Right lobe of liver (tissue), 6 donors: ENCODE data around the gene DENND4C. TPM values are rescaled to one million over a fixed set of nuclear protein-coding genes. Genes with fewer than 3 reads are reported as not detected.

Experiments
- ATAC-seq, 4 donors: fragments of 200-7000 bp; cut with Tn5 transposase; one replicate each; pipeline ENCODE4 v1.9.1; 2020; ENCODE audit warnings: mild to moderate bottlenecking in 4 of 4, moderate library complexity in 4 of 4
- DNase-seq, 3 donors: peaks; one replicate each; pipeline ENCODE4 v3.0.0-alpha.2; 2020
- H3K27ac ChIP-seq, 3 donors: fragments of 200-600 bp; one replicate each; pipeline ENCODE4 v1.8.0; 2022
- H3K27me3 ChIP-seq, 2 donors: fragments of 200-600 bp; one replicate each; pipeline ENCODE4 v1.8.0; 2022
- H3K36me3 ChIP-seq, 4 donors: fragments of 200-600 bp; sonication (generic) in 1 of 4; one replicate each; pipeline versions ENCODE4 v1.5.1 to v1.8.0; 2017 to 2022; ENCODE audit warnings: control low read depth in 1 of 4
- H3K4me1 ChIP-seq, 4 donors: fragments of 200-600 bp; sonication (generic) in 1 of 4; one replicate each; pipeline versions ENCODE4 v1.5.1 to v1.8.0; 2017 to 2022; ENCODE audit warnings: control low read depth in 1 of 4
- H3K4me3 ChIP-seq, 3 donors: fragments of 200-600 bp; one replicate each; pipeline ENCODE4 v1.8.0; 2022
- H3K9me3 ChIP-seq, 4 donors: fragments of 200-600 bp; sonication (generic) in 1 of 4; one replicate each; pipeline versions ENCODE4 v1.5.1 to v1.8.0; 2017 to 2022; ENCODE audit warnings: control low read depth in 1 of 4
- CTCF ChIP-seq, 4 donors: fragments of 200-600 bp in 3 of 4; fragments of 450-650 bp in 1 of 4; IDR thresholded peaks; one replicate each; pipeline versions ENCODE4 v1.5.1 to v1.8.0; 2016 to 2022; ENCODE audit warnings: antibody characterized with exemption in 4 of 4, mild to moderate bottlenecking in 2 of 4
- POLR2A ChIP-seq: fragments of 450-650 bp; IDR thresholded peaks from one replicate; pipeline ENCODE4 v1.6.1; 2017; ENCODE audit warnings: antibody characterized with exemption, mild to moderate bottlenecking
- WGBS: methylation state at CpG from one replicate; pipeline ENCODE4 v1.1.6; 2018; ENCODE audit warnings: low coverage, low lambda C conversion rate; ENCODE audit not compliant: insufficient coverage; ENCODE audit errors: missing lambda C conversion rate; 5-methylcytosine and 5-hydroxymethylcytosine counted together
- intact Hi-C, 2 donors: fragments of 100-400 bp; cut with DNase I; formaldehyde crosslinking; loops; one replicate each; pipeline versions ENCODE4 v1.11.2 to v1.14.1; 2022
- total RNA-seq, 6 experiments: library from RNA; depleted of rRNA in 2 of 6; stranded (reverse); fragments of >200 nt in 2 of 6; fragmentation: NEBNext Ultra II Directional in 3 of 6; extraction: Animal tissue kit (Norgen Biotek cat#: 25700) in 3 of 6; gene quantifications; one replicate each; pipeline versions ENCODE4 v1.1.0 to v1.2.4, GENCODE V29; 2016 to 2023
- donor health status: DM: no; HTN: yes; CAD: no.
- donor health status: DM: no; HTN: no; CAD: no.
- donor health status: DM: no; HTN: no; CAD: no.
- donor health status: DM: no; HTN: yes; CAD: no.
- donor health status: DM: no; HTN: yes; CAD: no.

The DENND4C gene
- total RNA-seq, 6 experiments from 2014 or later: 18.3 to 35.1 (median 21.9) TPM

- TF ChIP-seq POLR2A: no peak
- TF ChIP-seq CTCF (IDR thresholded peaks at IDR 0.05): no peak
- H3K4me1 ChIP-seq: no peaks in the 10 kb centered on the region
- no peak overlapping the region for H3K4me3 ChIP-seq
- 90% methylated on average over 1 of the region's 1 CpG for WGBS
- no peak for DNase-seq
- no peaks in the 10 kb centered on the region for H3K36me3 ChIP-seq
- no peak for ATAC-seq
- peaks cover 0 to 8% (median 0%) of the 10 kb centered on the region in 4 donors for H3K9me3 ChIP-seq
- intact Hi-C loops: no loop called here
- H3K27ac ChIP-seq: no peak overlapping the region
- no peaks in the 10 kb centered on the region for H3K27me3 ChIP-seq
These were observed 39.1 kb downstream of the DENND4C start for GRCh38 chr9:19269582-19269981.

- 100% methylated on average over 1 of the region's 1 CpG for WGBS
- DNase-seq: no peak
- peaks cover 0 to 8% (median 0%) of the 10 kb centered on the region in 4 donors for H3K9me3 ChIP-seq
- no peak overlapping the region for H3K27ac ChIP-seq
- no peak for ATAC-seq
- intact Hi-C loops: no loop called here
- no peaks in the 10 kb centered on the region for H3K27me3 ChIP-seq
- H3K4me3 ChIP-seq: no peak overlapping the region
- H3K36me3 ChIP-seq: no peaks in the 10 kb centered on the region
- H3K4me1 ChIP-seq: no peaks in the 10 kb centered on the region
- TF ChIP-seq CTCF (IDR thresholded peaks at IDR 0.05) (no peak), POLR2A (no peak)
These were observed 40.0 kb downstream of the DENND4C start for GRCh38 chr9:19270421-19270949.

GRCh38 chr9:19271081-19271480, 40.6 kb downstream of the DENND4C start:
- no peaks in the 10 kb centered on the region for H3K36me3 ChIP-seq
- no peaks in the 10 kb centered on the region for H3K4me1 ChIP-seq
- no peak overlapping the region for H3K4me3 ChIP-seq
- TF ChIP-seq POLR2A: no peak
- no peak for ATAC-seq
- WGBS: 93% methylated on average over 4 of the region's 4 CpGs
- no peak overlapping the region for H3K27ac ChIP-seq
- no peaks in the 10 kb centered on the region for H3K27me3 ChIP-seq
- intact Hi-C loops: no loop called here
- DNase-seq: no peak
- H3K9me3 ChIP-seq: peaks cover 0 to 8% (median 0%) of the 10 kb centered on the region in 4 donors

GRCh38 chr9:19281801-19282200, 51.3 kb downstream of the DENND4C start:
- no peak for ATAC-seq
- intact Hi-C loops: no loop called here
- Histone ChIP-seq H3K4me3 (no peak overlapping the region), H3K27ac (no peak overlapping the region), H3K9me3 (no peaks in the 10 kb centered on the region), H3K27me3 (no peaks in the 10 kb centered on the region), H3K36me3 (no peaks in the 10 kb centered on the region), H3K4me1 (no peaks in the 10 kb centered on the region)
- DNase-seq: no peak
- no peak for TF ChIP-seq CTCF (IDR thresholded peaks at IDR 0.05)
- no peak for TF ChIP-seq POLR2A

GRCh38 chr9:19283072-19283710, 52.7 kb downstream of the DENND4C start:
- intact Hi-C loops: no loop called here
- Histone ChIP-seq H3K9me3 (no peaks in the 10 kb centered on the region), H3K4me3 (no peak overlapping the region), H3K4me1 (no peaks in the 10 kb centered on the region), H3K27ac (no peak overlapping the region), H3K36me3 (peaks cover 0 to under 1% (median 0%) of the 10 kb centered on the region in 4 donors), H3K27me3 (no peaks in the 10 kb centered on the region)
- TF ChIP-seq POLR2A: no peak
- TF ChIP-seq CTCF (IDR thresholded peaks at IDR 0.05): no peak
- DNase-seq: no peak
- no peak for ATAC-seq
- 43% methylated on average over 5 of the region's 5 CpGs for WGBS
